GM21526 (cell line): Measurements from ENCODE around the gene TBPL1.
"Not testable (repeated sequence)": the region's sequence is repeated elsewhere in the genome, so short reads cannot be mapped to it uniquely, and the experiment has no call there.

Experiments
- ATAC-seq: cut with Tn5 transposase; IDR thresholded peaks from one replicate; pipeline ENCODE4 v1.9.1; 2021; ENCODE audit warnings: moderate library complexity; ENCODE audit not compliant: unreplicated experiment, low FRiP score

Gene TBPL1

GRCh38 chr6:133952815-133953633 is at the start of gene TBPL1:
Gene TBPL1 (plus strand): TSS chr6:133953224. CDS start chr6:133980126, 26,902 bp downstream.
- peak; percentile 89 for ATAC-seq

GRCh38 chr6:133903855-133904254 is 49.2 kb upstream of the TBPL1 start:
- ATAC-seq: no peak

- no peak for ATAC-seq
Measured at GRCh38 chr6:133906050-133906449, 47.0 kb upstream of the TBPL1 start.

- ATAC-seq: peak; percentile 84
Measured at GRCh38 chr6:133916650-133917151, 36.3 kb upstream of the TBPL1 start.

GRCh38 chr6:133917781-133918180 is 35.2 kb upstream of the TBPL1 start:
- ATAC-seq: no peak

GRCh38 chr6:133918208-133918930 is 34.7 kb upstream of the TBPL1 start:
- ATAC-seq: no peak

GRCh38 chr6:133919362-133919761 is 33.7 kb upstream of the TBPL1 start:
- no peak for ATAC-seq

- peak; percentile 67 for ATAC-seq
Measured at GRCh38 chr6:133921249-133921859, 31.7 kb upstream of the TBPL1 start.

- no peak for ATAC-seq
Measured at GRCh38 chr6:133923938-133924593, 29.0 kb upstream of the TBPL1 start.

- not testable (repeated sequence) for ATAC-seq
Measured at GRCh38 chr6:133931221-133931620, 21.8 kb upstream of the TBPL1 start.

GRCh38 chr6:133936352-133936751 is 16.7 kb upstream of the TBPL1 start:
- not testable (repeated sequence) for ATAC-seq

- no peak for ATAC-seq
Measured at GRCh38 chr6:133937909-133938308, 15.1 kb upstream of the TBPL1 start.

GRCh38 chr6:133938533-133938932 is 14.5 kb upstream of the TBPL1 start:
- ATAC-seq: no peak

GRCh38 chr6:133939778-133940667 is 13.0 kb upstream of the TBPL1 start:
- no peak for ATAC-seq

- ATAC-seq: no peak
Measured at GRCh38 chr6:133945158-133945557, 7.9 kb upstream of the TBPL1 start.

GRCh38 chr6:133947302-133947900 is 5.6 kb upstream of the TBPL1 start:
- no peak for ATAC-seq

- no peak for ATAC-seq
Measured at GRCh38 chr6:133948472-133948871, 4.6 kb upstream of the TBPL1 start.

- ATAC-seq: no peak
Measured at GRCh38 chr6:133951227-133951626, 1.8 kb upstream of the TBPL1 start.
